NCI-H82 treated with DMSO at 0.1 percent for 48 hours (cell line): ENCODE data around the gene ZNF646.

Experiments used
- DNase-seq: peaks from one replicate; lab custom pipeline; 2025; ENCODE audit not compliant: unreplicated experiment; lab: John Stamatoyannopoulos, UW

ZNF646 gene

DNA sequence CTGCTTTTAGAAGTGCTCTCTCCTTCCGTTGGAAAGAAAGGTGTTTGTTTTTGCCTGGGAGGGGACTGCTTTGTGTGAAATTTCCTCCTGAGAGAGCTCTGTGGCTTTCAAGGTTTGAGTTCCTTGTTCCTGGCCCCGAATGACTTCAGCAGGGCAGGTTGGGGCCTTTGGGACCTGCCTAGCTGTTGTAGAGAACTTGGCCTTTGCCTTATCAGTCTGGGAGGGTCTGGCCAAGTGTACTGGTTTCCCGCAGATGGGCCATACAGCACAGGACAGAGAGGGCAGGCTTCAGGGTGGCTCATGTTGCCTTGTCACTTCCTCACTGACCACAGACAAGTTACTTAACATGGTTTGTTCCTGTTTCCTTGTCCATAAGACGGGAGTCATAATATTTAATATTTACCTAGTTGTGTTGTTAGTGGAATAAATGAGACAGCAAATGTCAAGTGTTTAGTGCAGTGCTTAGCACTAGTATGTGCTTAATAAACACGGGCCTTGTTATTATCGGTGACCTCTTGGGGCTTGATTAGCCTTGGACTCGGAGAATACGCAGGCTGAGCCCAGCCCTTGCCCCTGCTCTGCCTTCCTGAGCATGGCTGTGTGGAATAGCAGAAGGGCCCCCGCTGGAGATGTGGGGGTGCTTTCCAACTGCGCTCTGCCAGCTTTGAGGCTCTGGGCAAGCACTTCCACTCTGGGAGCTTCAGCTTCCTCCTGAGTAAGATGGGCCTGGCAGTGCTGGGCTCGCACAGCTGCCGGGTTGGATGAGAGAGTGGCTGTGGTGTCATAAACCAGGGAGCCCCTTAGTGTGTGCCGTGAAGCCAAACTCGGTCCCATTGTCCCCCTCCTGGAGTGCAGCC is 54.7 kb downstream of the ZNF646 start:
- no peak for DNase-seq

DNA sequence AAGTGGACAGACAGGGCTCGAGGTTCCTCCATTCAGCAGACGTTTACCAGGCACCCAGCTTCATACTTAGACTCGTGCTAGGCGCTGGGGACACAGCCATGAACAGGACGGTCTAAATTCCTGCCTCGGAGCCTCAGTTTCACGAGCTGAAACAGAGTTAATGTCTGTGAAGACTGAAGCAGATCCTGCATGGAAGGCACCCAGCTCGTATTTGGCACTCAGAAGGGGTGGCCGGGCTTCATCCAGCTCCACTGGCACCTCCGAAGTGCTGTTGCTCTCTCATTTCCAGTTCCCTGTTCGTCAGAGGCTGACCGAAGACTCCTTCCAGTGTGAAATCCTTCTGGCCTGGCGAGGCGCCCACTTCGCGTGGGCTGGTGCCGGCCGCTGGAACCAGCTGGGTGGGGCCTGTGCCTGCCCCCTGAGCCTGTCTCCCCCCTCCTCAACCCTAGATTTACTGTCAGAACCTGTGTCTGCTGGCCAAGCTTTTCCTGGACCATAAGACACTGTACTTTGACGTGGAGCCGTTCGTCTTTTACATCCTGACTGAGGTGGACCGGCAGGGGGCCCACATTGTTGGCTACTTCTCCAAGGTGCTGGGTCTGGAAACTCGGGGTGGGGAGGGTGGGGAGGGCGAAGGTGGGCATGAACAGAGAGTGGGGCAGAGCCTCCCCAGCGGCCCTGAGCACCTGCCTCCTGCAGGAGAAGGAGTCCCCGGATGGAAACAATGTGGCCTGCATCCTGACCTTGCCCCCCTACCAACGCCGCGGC is 55.5 kb downstream of the ZNF646 start:
- no peak for DNase-seq

DNA sequence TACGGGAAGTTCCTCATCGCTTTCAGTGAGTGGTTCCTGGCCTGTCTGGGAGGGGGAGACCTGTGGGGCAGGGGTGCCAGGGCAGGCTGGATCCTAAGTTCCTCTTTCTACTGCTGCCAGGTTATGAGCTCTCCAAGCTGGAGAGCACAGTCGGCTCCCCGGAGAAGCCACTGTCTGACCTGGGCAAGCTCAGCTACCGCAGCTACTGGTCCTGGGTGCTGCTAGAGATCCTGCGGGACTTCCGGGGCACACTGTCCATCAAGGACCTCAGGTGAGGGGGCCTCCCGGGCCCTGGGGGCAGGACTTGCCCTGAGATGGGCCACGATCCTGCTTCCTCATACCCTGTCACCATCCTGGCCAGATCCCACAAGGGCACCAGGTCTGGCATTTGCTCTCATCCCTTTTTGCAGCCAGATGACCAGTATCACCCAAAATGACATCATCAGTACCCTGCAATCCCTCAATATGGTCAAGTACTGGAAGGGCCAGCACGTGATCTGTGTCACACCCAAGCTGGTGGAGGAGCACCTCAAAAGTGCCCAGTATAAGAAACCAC is 56.2 kb downstream of the ZNF646 start:
- no peak for DNase-seq

DNA sequence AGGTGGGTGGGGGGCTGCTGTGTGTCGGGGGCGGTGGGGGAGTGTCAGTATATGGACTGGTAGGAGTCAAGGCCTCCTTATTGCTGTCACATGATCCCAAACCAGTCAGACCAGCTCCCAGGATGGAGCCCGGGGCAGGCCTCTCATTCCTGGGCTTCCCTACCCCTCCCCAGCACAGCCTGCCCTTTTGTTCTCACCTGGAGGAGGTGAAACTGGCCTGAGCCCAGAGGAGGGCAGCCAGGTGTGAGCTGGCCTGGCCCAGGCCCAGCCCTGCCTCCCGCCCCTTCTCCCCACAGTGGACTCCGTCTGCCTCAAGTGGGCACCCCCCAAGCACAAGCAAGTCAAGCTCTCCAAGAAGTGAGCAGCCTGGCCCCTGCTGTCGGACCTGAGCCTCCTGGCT is 56.7 kb downstream of the ZNF646 start:
- DNase-seq = no peak

DNA sequence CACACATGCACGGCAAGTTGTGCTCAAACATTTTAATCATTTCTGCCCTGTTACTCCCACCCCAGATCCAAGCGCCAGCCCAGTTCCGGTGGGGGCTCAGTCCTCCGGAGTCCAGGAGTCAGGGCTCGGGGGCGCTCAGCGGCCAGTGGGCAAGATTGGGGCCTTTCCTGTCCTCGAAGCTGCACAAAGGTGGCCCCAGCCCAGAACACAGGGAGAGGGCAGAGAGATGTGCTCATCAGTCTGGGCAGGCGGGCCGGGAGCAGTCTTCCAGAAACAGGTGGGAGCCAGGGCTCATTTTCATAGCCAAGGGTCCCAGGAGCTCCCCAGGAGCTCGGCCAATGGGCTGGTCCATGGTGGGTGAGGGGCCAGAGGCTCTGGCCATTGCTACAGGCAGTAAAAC is 57.2 kb downstream of the ZNF646 start:
- no peak for DNase-seq

DNA sequence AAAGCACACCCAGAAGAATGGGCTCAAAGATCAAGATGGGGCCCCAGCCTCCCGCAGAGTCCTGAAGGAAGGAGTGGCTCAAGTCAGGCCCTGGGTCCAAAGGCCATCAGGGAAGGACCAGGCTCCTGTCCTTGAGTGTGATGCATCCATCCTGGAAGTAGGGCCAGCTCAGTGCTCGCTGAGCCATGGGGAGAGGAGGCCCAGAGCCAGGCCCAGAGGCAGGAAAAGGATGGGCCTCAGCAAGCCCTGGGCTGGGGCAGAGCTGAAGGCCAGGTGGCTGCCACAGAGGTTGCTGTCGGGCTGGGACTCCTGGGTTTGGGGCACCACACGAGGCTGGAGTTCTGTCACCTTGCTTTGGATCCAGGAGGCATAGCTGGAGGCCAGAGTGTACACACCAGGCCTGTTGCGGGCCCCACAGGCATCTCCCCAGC is 57.6 kb downstream of the ZNF646 start:
- DNase-seq = no peak

DNA sequence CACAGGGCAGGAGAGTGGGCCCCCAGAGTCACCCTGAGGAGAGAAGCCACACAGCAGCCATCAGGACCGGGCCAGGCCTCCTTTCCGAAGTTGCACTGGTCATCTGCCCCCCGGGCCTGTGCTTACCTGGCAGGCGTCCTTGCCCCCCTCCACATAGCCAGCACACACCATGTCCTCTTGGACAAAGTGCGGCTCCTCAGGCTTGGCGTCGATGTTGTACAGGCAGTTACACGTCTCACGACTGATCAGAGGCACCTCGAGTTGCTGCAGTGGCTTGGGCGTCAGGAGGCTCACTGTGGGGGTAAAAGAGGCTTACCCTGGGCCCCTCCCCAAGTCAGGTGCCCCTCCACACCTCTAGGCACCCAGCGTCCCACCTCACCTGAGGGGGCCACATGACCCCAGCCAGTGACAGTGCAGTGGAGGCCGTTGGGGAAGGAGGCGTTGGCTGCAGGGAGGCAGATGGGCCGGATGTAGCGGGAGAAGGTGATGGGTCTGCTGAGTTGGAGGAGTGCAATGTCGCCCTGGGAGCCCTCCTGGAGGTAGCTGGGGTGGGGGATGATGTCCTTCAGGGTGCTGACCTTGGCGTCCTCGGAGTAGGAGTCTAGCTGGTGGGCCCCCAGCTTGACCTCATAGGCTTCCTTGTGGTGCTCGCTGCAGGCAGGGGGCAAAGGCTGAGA is 58.2 kb downstream of the ZNF646 start:
- DNase-seq = no peak

DNA sequence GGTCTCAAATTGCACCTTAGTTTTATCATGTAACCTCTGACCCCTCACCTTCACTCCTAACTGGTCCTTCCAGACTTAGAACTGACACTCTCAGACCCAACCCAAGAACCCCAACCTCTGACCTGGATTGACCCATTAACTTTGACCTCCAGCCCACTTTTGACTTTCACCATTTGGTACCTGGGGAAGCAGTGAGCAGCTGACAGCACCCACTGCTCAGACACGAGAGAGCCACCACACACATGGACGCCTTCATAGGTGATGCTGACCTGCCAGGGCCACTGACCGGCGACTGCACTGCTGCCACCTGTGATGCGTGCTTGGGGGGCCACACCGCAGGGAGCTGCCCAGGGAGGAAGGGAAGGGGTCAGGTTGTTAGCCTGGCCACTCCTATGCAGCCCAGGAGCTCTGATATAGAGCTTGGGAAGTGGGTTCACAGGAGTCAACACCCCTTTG is 58.9 kb downstream of the ZNF646 start:
- DNase-seq = no peak
